Measurements from ENCODE around the gene KIR2DL3. TPM values are rescaled to one million over a fixed set of nuclear protein-coding genes. Genes with fewer than 3 reads are reported as not detected.
"Not testable (repeated sequence)": the region's sequence is repeated elsewhere in the genome, so short reads cannot be mapped to it uniquely, and the experiment has no call there.

Gene KIR2DL3
- total and polyA plus RNA-seq, 11 donors = 0.37 TPM; not detected in 10

DNA sequence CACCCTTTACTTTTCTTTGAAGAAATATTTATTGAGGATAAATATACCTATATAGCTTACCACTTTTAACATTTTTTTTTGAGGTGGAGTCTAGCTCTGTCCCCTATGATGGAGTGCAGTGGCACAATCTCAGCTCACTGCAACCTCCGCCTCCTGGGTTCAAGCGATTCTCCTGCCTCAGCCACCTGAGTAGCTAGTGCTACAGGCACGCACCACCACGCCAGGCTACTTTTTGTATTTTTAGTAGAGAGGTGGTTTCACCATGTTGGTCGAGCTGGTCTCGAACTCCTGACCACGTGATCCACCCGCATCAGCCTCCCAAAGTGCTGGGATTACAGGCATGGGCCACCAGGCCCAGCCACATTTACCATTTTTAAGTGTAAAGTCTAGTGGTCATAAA lies 37.5 kb downstream of the KIR2DL3 start:
- ATAC-seq; DNase-seq; H3K27ac ChIP-seq; H3K4me3 ChIP-seq; H3K4me1 ChIP-seq; H3K27me3 ChIP-seq; H3K9me3 ChIP-seq; H3K36me3 ChIP-seq; intact Hi-C loops (cut with DNase I): not testable (repeated sequence)
- 59 to 78% (median 66%) methylated on average over 8 of the region's 8 CpGs for WGBS, 4 donors

DNA sequence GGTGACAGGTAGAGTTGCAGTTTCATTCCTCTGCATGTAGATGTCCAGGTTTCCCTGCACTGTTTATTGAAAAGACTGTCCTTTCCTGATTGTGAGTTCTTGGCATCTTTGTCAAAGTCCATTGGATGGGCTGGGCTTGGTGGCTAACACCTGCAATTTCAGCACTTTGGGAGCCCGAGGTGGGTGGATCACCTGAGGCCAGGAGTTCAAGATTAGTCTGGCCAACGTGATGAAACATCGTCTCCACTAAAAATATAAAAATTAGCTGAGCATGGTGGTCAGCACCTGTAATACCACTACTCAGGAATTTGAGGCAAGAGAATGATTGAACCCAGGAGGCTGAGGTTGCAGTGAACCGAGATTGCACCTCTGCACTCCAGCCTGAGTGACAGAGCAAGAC lies 39.5 kb downstream of the KIR2DL3 start:
- H3K9me3 ChIP-seq; intact Hi-C loops (cut with DNase I); DNase-seq; H3K36me3 ChIP-seq; H3K4me3 ChIP-seq; H3K27ac ChIP-seq; H3K27me3 ChIP-seq; H3K4me1 ChIP-seq; ATAC-seq: not testable (repeated sequence)
- 35 to 69% (median 54%) methylated on average over 3 to 4 of the region's 4 CpGs for WGBS, 4 donors

DNA sequence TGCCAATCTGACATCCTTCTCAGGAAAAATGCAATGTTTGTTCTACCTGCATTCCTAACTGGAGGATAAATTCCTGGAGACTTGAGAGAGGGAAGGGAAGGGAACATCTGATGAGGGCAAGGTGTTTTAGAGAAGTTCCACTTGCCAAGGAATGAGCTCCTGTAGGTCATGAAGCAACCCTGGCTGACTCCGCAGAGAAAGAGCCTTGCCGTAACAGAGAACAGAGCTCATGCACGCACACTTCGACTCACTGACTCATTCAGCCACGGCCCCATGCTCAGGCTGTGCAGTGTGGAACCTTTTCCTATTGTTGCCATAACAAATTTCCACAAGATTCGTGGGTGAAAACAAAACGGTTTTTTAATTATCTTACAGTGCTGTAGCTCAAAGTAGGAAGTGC lies 40.6 kb downstream of the KIR2DL3 start:
- H3K4me1 ChIP-seq; H3K36me3 ChIP-seq; H3K4me3 ChIP-seq; ATAC-seq; H3K9me3 ChIP-seq; DNase-seq; H3K27ac ChIP-seq; H3K27me3 ChIP-seq; intact Hi-C loops (cut with DNase I): not testable (repeated sequence)
- WGBS, 4 donors = 11 to 69% (median 59%) methylated on average over 2 to 7 of the region's 7 CpGs

DNA sequence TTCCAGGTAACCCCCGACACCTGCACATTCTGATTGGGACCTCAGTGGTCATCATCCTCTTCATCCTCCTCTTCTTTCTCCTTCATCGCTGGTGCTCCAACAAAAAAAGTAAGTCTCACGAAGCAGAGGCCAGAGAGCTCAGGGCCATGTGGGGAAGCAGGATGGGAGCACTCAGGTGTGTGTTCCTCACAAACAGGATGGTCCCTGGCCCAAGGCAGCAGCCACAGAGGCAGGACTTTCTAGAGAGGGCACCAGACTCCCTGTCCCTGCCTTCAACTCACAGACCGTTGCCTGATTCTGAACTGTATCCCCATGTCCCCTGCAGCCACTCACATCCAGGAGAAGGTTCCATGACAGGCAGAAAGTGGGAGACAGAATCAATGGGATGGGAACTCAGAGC lies 44.6 kb downstream of the KIR2DL3 start:
- 56 to 69% (median 63%) methylated on average over 4 of the region's 4 CpGs for WGBS, 4 donors

DNA sequence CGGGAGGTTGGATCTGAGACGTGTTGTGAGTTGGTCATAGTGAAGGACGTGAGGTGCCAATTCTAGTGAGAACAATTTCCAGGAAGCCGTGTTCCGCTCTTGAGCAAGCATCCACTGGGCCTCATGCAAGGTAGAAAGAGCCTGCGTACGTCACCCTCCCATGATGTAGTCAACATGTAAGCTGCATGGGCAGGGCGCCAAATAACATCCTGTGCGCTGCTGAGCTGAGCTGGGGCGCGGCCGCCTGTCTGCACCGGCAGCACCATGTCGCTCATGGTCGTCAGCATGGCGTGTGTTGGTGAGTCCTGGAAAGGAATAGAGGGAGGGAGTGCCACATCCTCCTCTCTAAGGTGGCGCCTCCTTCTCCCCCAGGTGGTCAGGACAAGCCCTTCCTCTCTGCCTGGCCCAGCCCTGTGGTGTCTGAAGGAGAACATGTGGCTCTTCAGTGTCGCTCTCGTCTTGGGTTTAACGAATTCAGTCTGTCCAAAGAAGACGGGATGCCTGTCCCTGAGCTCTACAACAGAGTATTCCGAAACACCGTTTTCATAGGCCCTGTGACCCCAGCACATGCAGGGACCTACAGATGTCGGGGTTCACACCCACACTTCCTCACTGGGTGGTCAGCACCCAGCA lies 47.9 kb downstream of the KIR2DL3 start:
- 82 to 86% (median 85%) methylated on average over 24 of the region's 24 CpGs for WGBS, 4 donors
- H3K36me3 ChIP-seq; H3K4me1 ChIP-seq; ATAC-seq; H3K27ac ChIP-seq; H3K4me3 ChIP-seq; intact Hi-C loops (cut with DNase I); H3K27me3 ChIP-seq; DNase-seq; H3K9me3 ChIP-seq: not testable (repeated sequence)

More for the DNA sequence above, 44.6 kb downstream of the KIR2DL3 start:
- H3K27ac ChIP-seq; ATAC-seq; intact Hi-C loops (cut with DNase I); H3K27me3 ChIP-seq; H3K36me3 ChIP-seq; DNase-seq; H3K4me1 ChIP-seq; H3K4me3 ChIP-seq; H3K9me3 ChIP-seq: not testable (repeated sequence)

DNA sequence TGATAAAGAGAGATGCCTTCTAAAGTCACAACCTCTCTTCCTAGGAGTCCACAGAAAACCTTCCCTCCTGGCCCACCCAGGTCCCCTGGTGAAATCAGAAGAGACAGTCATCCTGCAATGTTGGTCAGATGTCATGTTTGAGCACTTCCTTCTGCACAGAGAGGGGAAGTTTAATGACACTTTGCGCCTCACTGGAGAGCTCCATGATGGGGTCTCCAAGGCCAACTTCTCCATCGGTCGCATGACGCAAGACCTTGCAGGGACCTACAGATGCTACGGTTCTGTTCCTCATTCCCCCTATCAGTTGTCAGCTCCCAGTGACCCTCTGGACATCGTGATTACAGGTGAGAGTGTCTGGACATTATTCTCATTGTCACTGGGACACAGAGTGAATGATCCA lies 49.8 kb downstream of the KIR2DL3 start:
- not testable (repeated sequence) for DNase-seq

DNA sequence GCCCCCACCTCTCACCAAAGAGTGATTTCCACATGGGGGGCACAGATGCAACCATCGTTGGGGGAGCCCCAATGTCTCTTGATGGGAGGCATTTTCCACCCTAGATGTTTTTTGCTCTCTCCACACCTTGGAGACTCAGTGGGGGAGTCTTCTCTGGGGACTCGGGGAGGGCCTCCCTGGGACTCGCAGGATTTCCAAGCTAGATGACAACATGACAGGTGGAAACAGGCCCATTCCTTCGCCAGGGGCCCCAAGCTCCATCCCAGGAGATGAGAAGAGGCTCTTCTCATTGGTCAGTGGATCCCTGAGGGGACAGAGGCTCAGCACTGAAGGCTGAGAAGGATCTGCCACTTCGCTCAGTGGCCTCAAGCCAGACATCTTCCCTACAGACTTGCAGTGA lies 52.4 kb downstream of the KIR2DL3 start:
- Histone ChIP-seq H3K9me3 (no peaks in the 10 kb centered on the region), H3K4me3 (no peak overlapping the region), H3K27me3 (peaks cover 0 to 7% (median 0%) of the 10 kb centered on the region in 9 donors), H3K4me1 (peaks cover 0 to 17% (median 0%) of the 10 kb centered on the region in 12 donors), H3K27ac (no peak overlapping the region), H3K36me3 (no peaks in the 10 kb centered on the region)
- no peak for TF ChIP-seq POLR2A (IDR thresholded peaks at IDR 0.05)
- TF ChIP-seq, protein P1, sequence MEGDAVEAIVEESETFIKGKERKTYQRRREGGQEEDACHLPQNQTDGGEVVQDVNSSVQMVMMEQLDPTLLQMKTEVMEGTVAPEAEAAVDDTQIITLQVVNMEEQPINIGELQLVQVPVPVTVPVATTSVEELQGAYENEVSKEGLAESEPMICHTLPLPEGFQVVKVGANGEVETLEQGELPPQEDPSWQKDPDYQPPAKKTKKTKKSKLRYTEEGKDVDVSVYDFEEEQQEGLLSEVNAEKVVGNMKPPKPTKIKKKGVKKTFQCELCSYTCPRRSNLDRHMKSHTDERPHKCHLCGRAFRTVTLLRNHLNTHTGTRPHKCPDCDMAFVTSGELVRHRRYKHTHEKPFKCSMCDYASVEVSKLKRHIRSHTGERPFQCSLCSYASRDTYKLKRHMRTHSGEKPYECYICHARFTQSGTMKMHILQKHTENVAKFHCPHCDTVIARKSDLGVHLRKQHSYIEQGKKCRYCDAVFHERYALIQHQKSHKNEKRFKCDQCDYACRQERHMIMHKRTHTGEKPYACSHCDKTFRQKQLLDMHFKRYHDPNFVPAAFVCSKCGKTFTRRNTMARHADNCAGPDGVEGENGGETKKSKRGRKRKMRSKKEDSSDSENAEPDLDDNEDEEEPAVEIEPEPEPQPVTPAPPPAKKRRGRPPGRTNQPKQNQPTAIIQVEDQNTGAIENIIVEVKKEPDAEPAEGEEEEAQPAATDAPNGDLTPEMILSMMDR (IDR thresholded peaks at IDR 0.05) = no peak
- intact Hi-C loops (cut with DNase I) = no loop called here
- DNase-seq (no peak), ATAC-seq (no peak)
- 60 to 73% (median 68%) methylated on average over 4 to 5 of the region's 5 CpGs for WGBS, 4 donors

More for the DNA sequence above, 49.8 kb downstream of the KIR2DL3 start:
- H3K4me1 ChIP-seq; H3K4me3 ChIP-seq; H3K9me3 ChIP-seq; H3K27ac ChIP-seq; H3K27me3 ChIP-seq; intact Hi-C loops (cut with DNase I); ATAC-seq; H3K36me3 ChIP-seq: not testable (repeated sequence)
- 63 to 79% (median 77%) methylated on average over 6 of the region's 6 CpGs for WGBS, 4 donors
